ENCODE data around the gene FAM120A.
"Not testable (repeated sequence)": the region's sequence is repeated elsewhere in the genome, so short reads cannot be mapped to it uniquely, and the experiment has no call there.

DNA sequence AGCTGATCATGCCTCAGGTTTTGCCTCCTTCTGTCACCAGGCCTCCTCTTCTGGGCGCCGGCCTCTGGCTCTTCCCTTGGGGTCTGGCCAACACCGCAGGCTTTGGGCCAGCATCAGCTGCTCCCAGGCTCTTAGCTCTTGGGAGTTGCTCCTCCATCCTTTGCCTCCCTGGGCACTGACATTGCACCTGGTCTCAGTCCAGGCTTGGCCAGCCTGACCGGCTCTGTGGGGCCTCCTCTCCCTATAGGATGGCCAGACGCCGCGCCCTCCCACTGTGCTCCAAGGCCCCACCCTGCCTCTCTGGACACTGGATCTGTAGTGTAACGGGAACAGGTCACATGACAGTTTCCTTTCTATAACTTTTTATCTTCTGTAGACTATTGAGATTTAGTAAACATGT, 59.7 kb downstream of the FAM120A start:
- not testable (repeated sequence) for TF ChIP-seq POLR2A (IDR thresholded peaks at IDR 0.05; ENCODE audit: low read depth); POLR2AphosphoS5 (IDR thresholded peaks at IDR 0.05)
- TF ChIP-seq, protein P1, sequence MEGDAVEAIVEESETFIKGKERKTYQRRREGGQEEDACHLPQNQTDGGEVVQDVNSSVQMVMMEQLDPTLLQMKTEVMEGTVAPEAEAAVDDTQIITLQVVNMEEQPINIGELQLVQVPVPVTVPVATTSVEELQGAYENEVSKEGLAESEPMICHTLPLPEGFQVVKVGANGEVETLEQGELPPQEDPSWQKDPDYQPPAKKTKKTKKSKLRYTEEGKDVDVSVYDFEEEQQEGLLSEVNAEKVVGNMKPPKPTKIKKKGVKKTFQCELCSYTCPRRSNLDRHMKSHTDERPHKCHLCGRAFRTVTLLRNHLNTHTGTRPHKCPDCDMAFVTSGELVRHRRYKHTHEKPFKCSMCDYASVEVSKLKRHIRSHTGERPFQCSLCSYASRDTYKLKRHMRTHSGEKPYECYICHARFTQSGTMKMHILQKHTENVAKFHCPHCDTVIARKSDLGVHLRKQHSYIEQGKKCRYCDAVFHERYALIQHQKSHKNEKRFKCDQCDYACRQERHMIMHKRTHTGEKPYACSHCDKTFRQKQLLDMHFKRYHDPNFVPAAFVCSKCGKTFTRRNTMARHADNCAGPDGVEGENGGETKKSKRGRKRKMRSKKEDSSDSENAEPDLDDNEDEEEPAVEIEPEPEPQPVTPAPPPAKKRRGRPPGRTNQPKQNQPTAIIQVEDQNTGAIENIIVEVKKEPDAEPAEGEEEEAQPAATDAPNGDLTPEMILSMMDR (IDR thresholded peaks at IDR 0.05) = not testable (repeated sequence)

Measured in esophagus muscularis mucosa (tissue), 3 donors.